ENCODE data around the gene IMPA2.
"Not testable (repeated sequence)": the region's sequence is repeated elsewhere in the genome, so short reads cannot be mapped to it uniquely, and the experiment has no call there.

IMPA2 gene

DNA sequence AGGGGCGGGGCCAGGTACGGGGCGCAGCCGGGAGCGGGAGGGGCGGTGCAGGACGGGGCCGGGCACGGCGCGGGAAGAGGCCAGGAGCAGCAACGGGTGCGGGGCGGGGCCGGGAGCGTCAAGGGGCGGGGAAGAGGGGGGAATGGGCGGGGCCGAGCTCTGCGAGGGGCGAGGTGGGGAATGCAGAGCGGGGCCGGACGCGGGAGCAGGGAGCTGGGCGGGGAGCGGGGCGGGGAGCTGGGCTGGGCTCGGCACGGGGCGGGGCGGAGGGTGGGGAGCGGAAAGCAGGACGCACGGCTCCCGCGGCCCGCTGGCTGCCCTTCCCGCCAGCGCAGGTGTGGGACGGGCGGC is at the start of gene IMPA2:
TSS of gene IMPA2 (plus strand) at position 316 of the 351 bp plus-strand sequence. CDS start 163 bp downstream, outside the sequence.
- no peak for DNase-seq (ENCODE audit: low spot score)

DNA sequence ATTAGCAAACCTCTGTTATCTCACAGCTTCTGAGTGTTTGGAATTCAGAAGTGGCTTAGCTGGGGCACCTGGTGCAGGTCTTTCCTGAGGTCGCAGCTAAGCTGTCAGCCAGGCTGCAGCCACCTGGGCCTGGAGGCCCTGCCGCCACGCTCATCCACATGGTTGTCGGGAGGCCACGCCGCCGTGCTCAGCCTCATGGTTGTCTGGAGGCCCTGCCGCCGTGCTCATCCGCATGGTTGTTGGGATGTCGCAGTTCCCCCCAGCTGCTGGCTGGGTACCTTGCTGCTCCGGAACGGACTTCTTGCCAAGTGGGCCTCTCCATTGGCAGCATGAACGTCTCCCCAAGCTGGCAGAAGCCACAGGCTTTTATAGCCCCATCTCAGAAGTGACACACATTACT is 48.9 kb upstream of the IMPA2 start:
- no peak for DNase-seq (ENCODE audit: low spot score)

- peak; percentile 88 for DNase-seq (ENCODE audit: low spot score)
These were observed 43.3 kb upstream of the IMPA2 start for GRCh38 chr18:11937874-11938478.

GRCh38 chr18:11940956-11941355 is 40.4 kb upstream of the IMPA2 start:
- no peak for DNase-seq (ENCODE audit: low spot score)

DNA sequence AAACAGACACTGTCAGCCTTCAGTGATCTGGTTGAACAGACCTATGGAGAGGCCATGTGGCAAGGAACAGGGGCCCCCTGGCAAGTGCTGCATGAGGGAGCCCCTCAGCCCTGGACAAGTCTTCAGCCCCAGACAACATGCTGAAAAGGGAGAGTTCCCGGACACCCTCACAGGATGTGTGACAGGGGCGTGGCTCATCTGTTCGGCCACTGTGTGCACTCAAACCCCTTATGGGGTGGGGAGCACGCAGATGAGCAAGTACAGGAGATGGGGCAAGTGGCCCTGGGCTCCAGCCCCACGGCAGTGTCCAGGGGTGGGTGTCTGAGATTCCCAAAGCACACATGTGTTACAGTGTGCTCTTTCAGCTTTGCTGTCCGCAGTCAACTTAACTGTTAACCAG is 37.8 kb upstream of the IMPA2 start:
- DNase-seq (ENCODE audit: low spot score), result peak; percentile 46

DNA sequence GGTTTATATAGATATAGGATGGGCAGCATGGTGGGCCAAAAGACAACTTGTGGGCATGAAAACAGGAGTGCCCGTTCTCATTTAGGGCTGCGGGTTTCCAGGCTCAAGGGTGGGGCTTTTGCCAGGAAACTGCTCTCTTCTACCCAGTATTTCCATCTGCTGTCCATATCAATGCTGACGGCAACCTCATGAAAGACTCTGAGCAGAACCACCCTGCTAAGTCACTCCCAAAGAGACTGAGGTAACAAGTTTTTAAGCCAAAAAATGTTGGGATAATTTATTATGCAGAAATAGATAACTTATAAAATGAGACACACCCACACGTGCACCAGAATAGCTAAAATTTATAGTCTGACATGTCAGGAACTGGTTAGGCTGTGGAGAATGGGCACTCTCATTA is 37.1 kb upstream of the IMPA2 start:
- DNase-seq (ENCODE audit: low spot score), result peak; percentile 67

DNA sequence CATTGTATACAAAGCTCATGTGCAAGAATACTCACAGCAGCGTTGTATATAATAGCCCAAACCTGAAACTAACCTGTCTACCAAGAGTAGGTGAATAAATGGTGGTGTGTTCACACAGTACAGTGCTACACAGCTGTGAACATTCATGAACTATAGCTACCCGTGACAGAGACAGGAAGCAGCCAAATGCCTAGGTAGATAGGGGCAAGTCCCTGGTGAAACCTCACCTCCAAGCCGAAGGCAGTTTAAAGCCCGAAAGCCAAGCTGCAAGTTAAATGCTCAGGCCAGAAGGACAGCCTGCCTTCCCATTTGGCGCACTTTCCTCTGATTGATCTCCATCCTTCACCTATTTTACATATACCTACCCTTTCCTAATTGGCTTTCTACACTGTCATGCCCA is 36.5 kb upstream of the IMPA2 start:
- DNase-seq (ENCODE audit: low spot score), result no peak

DNA sequence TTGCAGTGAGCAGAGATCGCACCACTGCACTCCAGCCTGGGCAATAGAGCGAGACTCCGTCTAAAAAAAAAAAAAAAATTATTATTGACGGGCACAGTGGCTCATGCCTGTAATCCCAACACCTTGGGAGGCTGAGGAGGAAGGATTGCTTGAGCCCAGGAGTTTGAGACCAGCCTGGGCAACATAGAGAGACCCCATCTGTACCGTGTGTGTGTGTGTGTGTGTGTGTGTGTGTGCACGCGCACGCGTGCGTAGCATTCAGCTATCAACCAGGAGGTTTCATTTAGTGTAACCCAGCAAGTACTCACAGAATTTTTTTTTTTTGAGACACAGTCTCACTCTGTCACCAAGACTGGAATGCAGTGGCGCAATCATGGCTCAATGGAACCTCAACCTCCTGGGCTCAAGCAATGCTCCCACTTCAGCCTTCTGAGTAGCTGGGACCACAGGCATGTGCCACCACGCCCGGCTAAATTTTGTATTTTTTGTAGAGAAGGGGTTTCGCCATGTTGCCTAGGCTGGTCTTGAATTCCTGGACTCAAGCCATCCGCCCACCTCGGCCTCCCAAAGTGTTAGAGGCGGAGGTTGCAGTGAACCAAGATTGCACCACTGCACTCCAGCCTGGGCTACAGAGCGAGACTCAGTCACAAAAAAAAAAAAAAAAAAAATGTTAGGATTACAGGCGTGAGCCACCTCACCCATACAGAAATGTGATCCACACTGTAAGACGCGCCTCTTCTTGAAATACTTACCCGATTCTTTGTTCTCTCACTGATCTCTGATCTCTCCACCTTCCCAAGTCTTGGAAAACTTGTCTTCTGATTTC is 35.3 kb upstream of the IMPA2 start:
- not testable (repeated sequence) for DNase-seq (ENCODE audit: low spot score)

DNA sequence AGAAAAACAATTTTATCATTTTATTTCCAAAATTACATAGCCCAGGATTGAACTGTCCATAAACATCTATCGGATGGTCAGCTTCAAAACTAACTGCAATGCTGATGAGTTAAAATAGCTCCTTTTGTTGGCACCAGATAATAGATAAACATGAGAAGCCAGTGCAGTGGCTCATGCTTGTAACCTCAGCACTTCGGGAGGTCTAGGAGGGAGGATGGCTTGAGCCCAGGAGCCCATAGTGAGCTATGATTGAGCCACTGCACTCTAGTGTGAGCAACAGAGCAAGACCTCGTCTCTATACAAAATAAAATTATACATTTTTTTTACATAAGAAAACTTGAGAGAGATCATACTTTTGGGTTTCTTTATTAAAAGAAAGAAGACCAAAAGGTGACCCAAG is 34.6 kb upstream of the IMPA2 start:
- DNase-seq (ENCODE audit: low spot score), result no peak

DNA sequence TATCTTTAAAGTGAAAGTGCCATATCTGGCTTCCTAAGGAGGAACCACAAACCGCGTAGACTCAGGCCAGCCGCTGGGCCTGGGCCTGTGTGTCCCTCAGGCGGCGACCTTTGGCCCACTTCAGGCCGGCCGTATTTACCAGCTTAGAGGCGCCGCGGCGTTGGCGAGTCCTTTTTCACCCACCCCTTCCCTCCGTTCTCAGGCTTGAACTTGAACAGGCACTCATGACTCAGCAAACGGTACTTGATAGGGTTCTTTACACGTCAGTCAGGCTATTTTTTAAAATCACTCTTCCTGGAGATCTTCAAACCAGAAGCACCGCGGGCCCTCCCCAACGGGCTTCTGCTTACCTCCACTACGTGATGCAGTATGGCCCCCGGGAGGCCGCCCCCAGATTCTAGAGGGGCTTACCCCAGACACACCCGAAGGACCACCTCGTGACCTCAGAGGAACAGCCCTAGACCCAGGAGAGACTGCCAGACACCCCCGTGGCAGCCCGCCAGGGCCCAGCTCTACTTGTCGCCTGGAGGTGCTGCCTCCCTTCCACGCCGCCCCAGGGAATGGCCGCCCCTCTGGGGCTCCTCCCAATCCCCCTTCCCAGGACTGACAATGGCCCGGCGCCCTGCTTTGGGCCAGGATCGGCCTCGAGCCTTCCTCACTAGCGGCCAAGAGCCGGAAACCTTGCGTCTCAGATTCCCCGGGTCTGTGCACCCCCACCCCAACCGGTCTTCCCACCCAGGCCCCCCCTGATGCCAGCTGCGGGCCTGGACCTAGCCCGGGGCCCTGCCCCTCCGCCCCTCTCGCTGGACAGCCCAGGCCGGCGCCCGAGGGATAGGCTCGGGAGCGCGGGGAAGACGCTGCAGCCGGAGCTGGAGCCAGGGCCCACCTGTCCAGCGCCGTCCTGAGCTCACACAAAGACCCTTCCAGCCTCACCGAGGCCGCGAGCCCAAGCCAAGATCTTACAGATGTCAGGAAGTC is 33.8 kb upstream of the IMPA2 start:
- DNase-seq (ENCODE audit: low spot score), result peak; percentile 95

DNA sequence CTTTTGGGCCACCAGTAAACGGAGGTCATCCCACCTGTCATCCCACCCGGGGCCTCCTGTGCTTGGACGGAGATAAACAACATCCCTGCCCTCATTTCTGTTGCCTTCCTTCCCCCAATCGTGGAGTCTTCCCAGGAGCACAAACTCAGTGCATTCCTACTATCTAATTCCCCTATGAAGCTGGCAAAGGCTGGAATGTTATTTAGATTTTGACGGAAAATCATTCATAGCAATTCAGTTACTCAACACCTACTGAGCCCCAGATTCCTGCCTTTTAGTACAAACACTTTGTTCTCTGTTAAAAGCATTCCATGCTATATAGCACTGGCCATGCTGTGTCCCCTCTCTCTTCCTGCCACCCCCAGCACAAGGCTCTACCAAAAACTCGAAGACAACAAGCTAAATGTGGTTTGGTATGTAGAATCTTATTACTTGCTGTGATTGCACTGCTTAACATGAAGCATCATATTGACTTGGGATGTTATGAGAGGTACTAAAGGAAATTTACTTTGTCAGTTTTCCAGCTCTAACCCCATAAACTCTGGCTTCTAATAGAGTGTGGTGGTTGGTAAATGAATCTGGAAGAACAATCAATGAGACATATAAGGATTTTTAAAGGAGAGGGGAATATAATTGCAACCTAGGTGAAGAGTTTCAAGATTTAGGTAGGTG is 32.3 kb upstream of the IMPA2 start:
- DNase-seq (ENCODE audit: low spot score), result no peak

DNA sequence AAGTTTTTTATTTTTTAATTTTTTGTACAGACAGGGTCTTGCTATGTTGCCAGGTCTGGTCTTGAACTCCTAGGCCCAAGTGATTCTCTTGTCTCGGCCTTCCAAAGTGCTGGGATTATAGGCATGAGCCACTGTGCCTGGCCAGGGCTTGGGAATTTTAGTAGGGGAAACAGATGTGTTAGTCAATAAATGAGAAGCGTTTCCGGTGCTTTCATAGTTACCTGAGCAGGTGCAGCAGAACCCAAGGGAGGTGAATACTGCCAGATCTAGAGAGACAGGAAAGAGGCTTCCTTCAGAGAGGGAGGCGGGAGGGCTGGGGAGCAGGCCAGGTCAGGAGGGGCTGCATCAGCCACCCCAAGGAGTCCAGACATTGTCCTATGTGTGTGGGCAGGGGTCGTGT is 30.5 kb upstream of the IMPA2 start:
- no peak for DNase-seq (ENCODE audit: low spot score)

DNA sequence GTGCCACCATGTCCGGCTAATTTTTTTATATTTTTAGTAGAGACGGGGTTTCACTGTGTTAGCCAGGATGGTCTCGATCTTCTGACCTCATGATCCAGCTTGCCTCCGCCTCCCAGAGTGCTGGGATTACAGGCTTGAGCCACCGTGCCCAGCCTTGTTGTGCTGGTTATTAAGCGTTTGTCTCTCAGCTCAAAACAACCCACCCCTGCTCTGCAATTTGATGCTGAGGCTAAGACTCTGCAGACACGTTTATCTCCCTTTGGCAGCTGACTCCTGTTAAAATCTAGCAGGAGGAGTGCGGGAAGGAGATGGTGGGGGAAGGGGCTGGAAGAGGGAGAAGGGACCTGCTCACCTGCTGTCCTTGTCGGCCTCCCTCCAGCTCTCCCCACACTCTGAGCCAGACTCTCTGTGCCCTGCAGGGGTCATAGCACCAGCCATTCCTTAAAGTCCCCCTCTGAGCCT is 29.9 kb upstream of the IMPA2 start:
- no peak for DNase-seq (ENCODE audit: low spot score)

DNA sequence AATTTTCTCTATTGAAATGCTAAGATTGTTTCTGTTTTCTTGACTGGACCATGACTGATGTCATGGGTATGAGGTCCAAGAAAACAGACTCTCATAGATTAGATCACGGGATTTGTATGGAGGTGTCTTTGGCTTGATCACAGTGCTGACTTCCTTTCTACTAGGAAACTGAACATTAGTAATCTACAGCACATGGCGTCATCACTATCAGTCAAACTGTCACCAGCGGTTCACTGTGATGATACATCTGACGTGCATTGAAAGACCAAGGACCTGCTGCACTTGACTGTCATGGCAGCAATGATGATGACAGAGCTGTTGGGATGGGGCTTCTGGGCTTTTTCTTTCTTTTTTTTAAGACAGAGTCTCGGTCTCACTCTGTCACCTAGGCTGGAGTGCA is 28.2 kb upstream of the IMPA2 start:
- no peak for DNase-seq (ENCODE audit: low spot score)

DNA sequence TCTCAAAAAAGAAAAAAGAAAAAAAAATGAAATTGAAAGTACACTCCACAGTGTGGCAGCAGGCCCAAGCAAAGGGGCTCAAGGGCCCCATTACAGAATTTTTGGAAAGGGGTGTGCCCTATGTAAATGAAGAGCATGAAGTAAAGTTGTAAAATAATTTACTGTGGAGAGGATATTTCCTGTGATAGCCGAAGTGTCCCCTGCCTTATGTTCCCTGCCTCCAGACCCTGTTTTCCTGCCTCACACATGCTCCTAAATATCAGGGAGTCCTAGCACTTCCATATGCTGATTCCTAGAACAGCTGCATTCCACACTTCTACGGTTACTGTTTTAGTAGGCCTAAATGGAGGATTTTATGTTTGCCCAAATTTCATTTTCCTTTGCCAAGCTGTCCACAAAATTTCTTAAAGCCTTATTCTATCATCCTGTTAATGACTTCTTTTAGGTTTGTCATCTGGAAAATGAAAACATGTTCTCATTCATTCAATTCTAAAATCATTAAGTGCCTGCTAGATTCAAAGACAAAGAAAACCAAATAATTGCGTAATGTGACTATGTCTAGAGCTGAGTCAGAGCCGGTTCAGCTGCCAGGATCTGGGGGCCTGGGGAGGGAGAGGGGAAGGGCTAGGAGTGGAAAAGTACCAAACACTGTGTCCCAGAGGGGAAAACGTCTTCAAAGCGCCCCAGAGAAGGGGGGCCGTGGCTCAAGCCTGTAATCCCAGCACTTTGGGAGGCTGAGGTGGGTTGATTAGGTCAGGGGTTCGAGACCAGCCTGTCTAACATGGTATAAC is 25.9 kb upstream of the IMPA2 start:
- no peak for DNase-seq (ENCODE audit: low spot score)

GRCh38 chr18:11956371-11957308 is 24.7 kb upstream of the IMPA2 start:
- no peak for DNase-seq (ENCODE audit: low spot score)

- no peak for DNase-seq (ENCODE audit: low spot score)
These were observed 23.7 kb upstream of the IMPA2 start for GRCh38 chr18:11957636-11958035.

GRCh38 chr18:11959651-11960050 is 21.7 kb upstream of the IMPA2 start:
- not testable (repeated sequence) for DNase-seq (ENCODE audit: low spot score)

GRCh38 chr18:11960743-11961380 is 20.4 kb upstream of the IMPA2 start:
- DNase-seq (ENCODE audit: low spot score), result no peak

All from hematopoietic multipotent progenitor cell treated with erythropoietin and hydrocortisone succinate and interleukin-3 and kit ligand, for 17 days (in vitro differentiated cells).